H1 (cell line): ENCODE results near the gene LRRC74A. TPM values are rescaled to one million over a fixed set of nuclear protein-coding genes. Genes with fewer than 3 reads are reported as not detected.

Experiments used
- CTCF ChIA-PET: fragments of 300-600 bp; sonication (Branson Sonifier 250); formaldehyde crosslinking; loops from one replicate; lab custom pipeline; 2021; ENCODE audit not compliant: partially characterized antibody; lab: Charles Lee
- POLR2A ChIA-PET: fragments of 300-600 bp; sonication (Branson Sonifier 250); formaldehyde crosslinking; loops from one replicate; lab custom pipeline; 2021; ENCODE audit warnings: inconsistent platforms; ENCODE audit not compliant: partially characterized antibody; lab: Charles Lee
- DNase-seq, 2 experiments: peaks; one replicate each; pipeline versions ENCODE4 v3.0.0 to v3.0.0-alpha.2; 2010 to 2022; ENCODE audit warnings: low spot score in 2 of 2, low read depth in 1 of 2, mixed read lengths in 1 of 2
- FAIRE-seq: peaks from 2 replicates; lab custom pipeline; 2011; peaks lifted over from hg19 to GRCh38; lab: Jason Lieb, UNC
- H2AFZ ChIP-seq: 2 replicates; pipeline ENCODE4 v1.8.1; 2012; ENCODE audit warnings: low read length, inconsistent platforms
- H2AK5ac ChIP-seq: 2 replicates; pipeline ENCODE4 v1.6.1; 2013; ENCODE audit warnings: low read depth, low read length
- H2BK120ac ChIP-seq: replicated peaks from 2 replicates; pipeline ENCODE3; 2013; ENCODE audit warnings: low read depth, low read length, inconsistent platforms
- H2BK12ac ChIP-seq: 2 replicates; pipeline ENCODE4 v1.6.1; 2013; ENCODE audit warnings: low read depth, low read length
- H2BK15ac ChIP-seq: 2 replicates; pipeline ENCODE4 v1.6.1; 2013; ENCODE audit warnings: low read length
- H2BK20ac ChIP-seq: 2 replicates; pipeline ENCODE4 v1.6.1; 2013; ENCODE audit warnings: low read length
- H2BK5ac ChIP-seq: 2 replicates; pipeline ENCODE4 v1.6.1; 2013; ENCODE audit warnings: low read depth, low read length
- H3K14ac ChIP-seq: 2 replicates; pipeline ENCODE4 v1.6.1; 2013; ENCODE audit warnings: inconsistent platforms; ENCODE audit not compliant: insufficient read length
- H3K18ac ChIP-seq: 2 replicates; pipeline ENCODE4 v1.6.1; 2013; ENCODE audit warnings: low read length; ENCODE audit errors: extremely low read depth
- H3K23ac ChIP-seq: 2 replicates; pipeline ENCODE4 v1.6.1; 2013; ENCODE audit warnings: inconsistent platforms; ENCODE audit not compliant: insufficient read length
- H3K23me2 ChIP-seq: 2 replicates; pipeline ENCODE4 v1.6.1; 2013; ENCODE audit warnings: low read depth, low read length
- H3K27ac ChIP-seq: 2 replicates; pipeline ENCODE4 v1.6.1; 2011; ENCODE audit warnings: low read depth, low read length, inconsistent platforms
- H3K27me3 ChIP-seq, 4 experiments: replicated peaks in 1 of 4; 1 replicate in 1 of 4; 2 replicates in 3 of 4; pipeline versions ENCODE4 v1.6.1 to v1.8.1; 2011 to 2013; ENCODE audit warnings: low read length in 3 of 4, mild to moderate bottlenecking in 3 of 4, inconsistent platforms in 2 of 4, mixed read lengths in 2 of 4, moderate library complexity in 1 of 4; ENCODE audit not compliant: control insufficient read depth in 3 of 4, insufficient read depth in 3 of 4; ENCODE audit errors: extremely low read depth in 1 of 4
- H3K36me3 ChIP-seq, 4 experiments: 2 replicates each; pipeline versions ENCODE4 v1.6.1 to v1.8.1; 2011 to 2013; ENCODE audit warnings: mild to moderate bottlenecking in 4 of 4, low read length in 3 of 4, moderate library complexity in 2 of 4, control low read depth in 1 of 4, inconsistent platforms in 1 of 4; ENCODE audit not compliant: insufficient read depth in 4 of 4, control insufficient read depth in 2 of 4
- H3K4ac ChIP-seq: replicated peaks from 2 replicates; pipeline ENCODE3; 2013; ENCODE audit warnings: low read length, low read depth, mixed read lengths, inconsistent platforms; ENCODE audit not compliant: insufficient read length
- H3K4me1 ChIP-seq, 4 experiments: replicated peaks in 1 of 4; 1 replicate in 1 of 4; 2 replicates in 3 of 4; pipeline versions ENCODE4 v1.6.1 to v1.8.1; 2011 to 2013; ENCODE audit warnings: low read length in 3 of 4, inconsistent platforms in 2 of 4, mixed read lengths in 1 of 4; ENCODE audit not compliant: insufficient read depth in 4 of 4, control insufficient read depth in 3 of 4
- H3K4me2 ChIP-seq, 2 experiments: 2 replicates each; pipeline versions ENCODE4 v1.6.1 to v1.8.1; 2011 to 2013; ENCODE audit warnings: low read depth in 2 of 2, low read length in 2 of 2, control low read depth in 1 of 2, inconsistent platforms in 1 of 2, mild to moderate bottlenecking in 1 of 2; ENCODE audit not compliant: insufficient read depth in 1 of 2
- H3K4me3 ChIP-seq, 4 experiments: fragments of 200-600, 300-600 bp in 1 of 4; sonication (generic), shearing (Covaris generic), sonication (Bioruptor Twin) in 1 of 4; 2 replicates each; pipeline versions ENCODE4 v1.5.1 to v1.8.1; 2011 to 2016; ENCODE audit warnings: low read length in 4 of 4, low read depth in 3 of 4, control low read depth in 2 of 4, inconsistent platforms in 2 of 4, mild to moderate bottlenecking in 2 of 4, mixed read lengths in 1 of 4, moderate library complexity in 1 of 4; ENCODE audit not compliant: insufficient read depth in 2 of 4; ENCODE audit errors: extremely low read depth in 1 of 4
- H3K56ac ChIP-seq: replicated peaks from 2 replicates; pipeline ENCODE3; 2013; ENCODE audit warnings: low read depth, mild to moderate bottlenecking, mixed read lengths, low read length, inconsistent platforms; ENCODE audit not compliant: insufficient read length
- H3K79me1 ChIP-seq: 2 replicates; pipeline ENCODE4 v1.6.1; 2013; ENCODE audit warnings: low read depth, low read length, control low read depth
- H3K79me2 ChIP-seq, 2 experiments: 2 replicates each; pipeline versions ENCODE4 v1.6.1 to v1.8.1; 2012 to 2013; ENCODE audit warnings: low read length in 2 of 2, mild to moderate bottlenecking in 2 of 2, inconsistent platforms in 1 of 2; ENCODE audit not compliant: insufficient read depth in 2 of 2, control insufficient read depth in 1 of 2
- H3K9ac ChIP-seq, 4 experiments: replicated peaks in 1 of 4; 1 replicate in 1 of 4; 2 replicates in 3 of 4; pipeline versions ENCODE4 v1.6.1 to v1.8.1; 2011 to 2013; ENCODE audit warnings: low read depth in 3 of 4, low read length in 3 of 4, control low read depth in 2 of 4, mild to moderate bottlenecking in 2 of 4, moderate library complexity in 2 of 4, inconsistent platforms in 1 of 4; ENCODE audit errors: extremely low read depth in 1 of 4
- H3K9me3 ChIP-seq, 2 experiments: 2 replicates each; pipeline versions ENCODE4 v1.6.1 to v1.8.1; 2012 to 2013; ENCODE audit warnings: mild to moderate bottlenecking in 2 of 2, moderate library complexity in 2 of 2, control low read depth in 1 of 2, inconsistent platforms in 1 of 2, low read depth in 1 of 2, low read length in 1 of 2, mixed read lengths in 1 of 2; ENCODE audit not compliant: insufficient read depth in 2 of 2
- H4K20me1 ChIP-seq, 2 experiments: replicated peaks in 1 of 2; 2 replicates each; pipeline versions ENCODE3 to v1.8.1; 2011 to 2013; ENCODE audit warnings: inconsistent platforms in 2 of 2, low read length in 2 of 2, mild to moderate bottlenecking in 1 of 2; ENCODE audit not compliant: insufficient read depth in 2 of 2, control insufficient read depth in 1 of 2
- H4K5ac ChIP-seq: 2 replicates; pipeline ENCODE4 v1.6.1; 2013; ENCODE audit warnings: low read length, low read depth, mixed read lengths, inconsistent platforms; ENCODE audit not compliant: insufficient read length
- H4K8ac ChIP-seq: 2 replicates; pipeline ENCODE4 v1.8.0; 2013; ENCODE audit warnings: mild to moderate bottlenecking, moderate library complexity, low read length, inconsistent platforms; ENCODE audit not compliant: insufficient read depth; ENCODE audit errors: extremely low read depth
- H4K91ac ChIP-seq: replicated peaks from 2 replicates; pipeline ENCODE3; 2013; ENCODE audit warnings: low read length, mixed read lengths, inconsistent platforms; ENCODE audit not compliant: insufficient read length
- BCL11A ChIP-seq, 2 experiments: IDR thresholded peaks; one replicate each; pipeline ENCODE4 v1.6.1; 2011; ENCODE audit warnings: low read depth in 2 of 2, low read length in 2 of 2, mild to moderate bottlenecking in 2 of 2
- CTCF ChIP-seq, 3 experiments: IDR thresholded peaks; 1 replicate in 2 of 3; 2 replicates in 1 of 3; pipeline versions ENCODE4 v1.5.1 to v1.6.1; 2011; ENCODE audit warnings: low read length in 3 of 3, mild to moderate bottlenecking in 3 of 3, inconsistent platforms in 2 of 3, low read depth in 1 of 3, moderate library complexity in 1 of 3; ENCODE audit not compliant: insufficient read depth in 1 of 3; ENCODE audit errors: control extremely low read depth in 1 of 3
- PHF8 ChIP-seq: fragments of 200-600 bp; sonication (generic); conservative IDR thresholded peaks from 2 replicates; pipeline ENCODE4 v1.7.1; 2012; ENCODE audit warnings: low read depth, mild to moderate bottlenecking, inconsistent platforms, low read length, moderate library complexity
- SUZ12 ChIP-seq: fragments of 200-600 bp; sonication (generic); IDR thresholded peaks from 2 replicates; pipeline ENCODE4 v1.6.1; 2012; ENCODE audit warnings: mild to moderate bottlenecking, inconsistent platforms, low read length, moderate library complexity, mixed read lengths
- TAF7 ChIP-seq: optimal IDR thresholded peaks from 2 replicates; pipeline ENCODE3; 2011; ENCODE audit warnings: low read depth, mild to moderate bottlenecking, inconsistent platforms, low read length, moderate library complexity, borderline replicate concordance
- TCF12 ChIP-seq: IDR thresholded peaks from 2 replicates; pipeline ENCODE4 v1.6.1; 2011; ENCODE audit warnings: low read depth, mild to moderate bottlenecking, low read length
- WGBS, 2 experiments: shearing (Covaris generic) in 1 of 2; methylation state at CpG; one replicate each; pipeline versions ENCODE4 v1.1.6 to v1.1.7; 2013 to 2015; ENCODE audit warnings: low lambda C conversion rate in 2 of 2, mixed read lengths in 2 of 2, inconsistent platforms in 1 of 2, low coverage in 1 of 2, missing lambda C conversion rate in 1 of 2; ENCODE audit not compliant: insufficient replicate concordance in 2 of 2, insufficient coverage in 1 of 2, insufficient read length in 1 of 2; ENCODE audit errors: extremely low coverage in 1 of 2, missing lambda C conversion rate in 1 of 2; 5-methylcytosine and 5-hydroxymethylcytosine counted together
- polyA plus RNA-seq, 7 experiments: library from polyadenylated mRNA; depleted of rRNA in 3 of 7; stranded (reverse) in 5 of 7; unstranded in 2 of 7; fragments of >200 nt in 5 of 7; fragments of 200-250 nt in 2 of 7; gene quantifications; 1 replicate in 5 of 7; 2 replicates in 1 of 7; 4 replicates in 1 of 7; pipeline versions ENCODE4 v1.2.1 to v1.2.3, GENCODE V29; 2011 to 2013; ENCODE audit warnings: missing spikeins in 2 of 7, mixed read lengths in 2 of 7
- total RNA-seq: library from RNA; stranded (reverse); fragmentation: NEBNext Ultra II Directional; extraction: Animal tissue kit (Norgen Biotek cat#: 25700); gene quantifications from 2 replicates; pipeline ENCODE4 v1.2.1, GENCODE V29; 2021

The LRRC74A gene
- total and polyA plus RNA-seq, 2 of the 8 experiments (the other 6 are each of a cell fraction or from before 2014, with no cell fraction given), result not detected

GRCh38 chr14:76782885-76783566, 43.2 kb upstream of the LRRC74A start:
- Histone ChIP-seq H3K4ac (no peak overlapping the region), H3K9me3 (no peaks in the 10 kb centered on the region), H3K4me1 (no peaks in the 10 kb centered on the region), H3K56ac (no peak overlapping the region), H3K4me3 (no peak overlapping the region), H2BK20ac (no peak overlapping the region), H4K5ac (no peak overlapping the region), H2AFZ (no peak overlapping the region), H3K23me2 (no peaks in the 10 kb centered on the region), H3K23ac (no peak overlapping the region), H3K79me2 (no peaks in the 10 kb centered on the region), H3K79me1 (no peaks in the 10 kb centered on the region), H3K36me3 (peaks cover 6 to 19% (median 11%) of the 10 kb centered on the region in 4 experiments; a peak in 5 of 8 replicates), H2BK15ac (no peak overlapping the region), H3K9ac (no peak overlapping the region), H4K8ac (no peak overlapping the region), H3K18ac (no peak overlapping the region), H2BK12ac (no peak overlapping the region), H3K27me3 (no peaks in the 10 kb centered on the region), H2BK5ac (no peak overlapping the region), H3K14ac (no peak overlapping the region), H2BK120ac (no peak overlapping the region), H4K20me1 (peaks cover 2 to 4% of the 10 kb centered on the region in 2 experiments), H3K4me2 (no peak overlapping the region), H4K91ac (no peak overlapping the region), H2AK5ac (no peak overlapping the region), H3K27ac (no peak overlapping the region)
- 73% methylated on average over 8 of the region's 9 CpGs; no CpG with 5 or more reads in 1 of the 2 experiments for WGBS, 2 experiments
- DNase-seq, result peak in 1 of 2 experiments; percentile 29
- POLR2A ChIA-PET, result interaction anchor here (1.2 to 1.5 kb wide), 2 partner anchors 10 to 16 kb away, joined by 3 to 5 read pairs; no protein-coding TSS in a partner anchor
- CTCF ChIA-PET, result interaction anchor here (0.8 to 13.7 kb wide), 14 partner anchors 14 to 288 kb away, joined by 3 to 234 read pairs (median 14); partner anchors contain the start of gene VASH1
- FAIRE-seq, result no peak
- no peak for TF ChIP-seq SUZ12
- TF ChIP-seq TCF12, result no peak
- no peak for TF ChIP-seq CTCF (IDR thresholded peaks at IDR 0.05; ENCODE audit: control extremely low read depth in 1 of 3, insufficient read depth in 1 of 3, low read depth in 1 of 3, low read length in 3 of 3)
- TF ChIP-seq TAF7, result no peak
- TF ChIP-seq BCL11A (IDR thresholded peaks at IDR 0.05; ENCODE audit: low read depth in 2 of 2, low read length in 2 of 2), result no peak
- no peak for TF ChIP-seq PHF8
